HT1080 (cell line): Measurements from ENCODE around the gene MDN1. TPM values are rescaled to one million over a fixed set of nuclear protein-coding genes. Genes with fewer than 3 reads are reported as not detected.
"Not testable (repeated sequence)": the region's sequence is repeated elsewhere in the genome, so short reads cannot be mapped to it uniquely, and the experiment has no call there.

Source experiments
- DNase-seq: peaks from one replicate; pipeline ENCODE4 v3.0.0-alpha.2; 2015; ENCODE audit warnings: low read depth
- total RNA-seq: library from RNA; depleted of rRNA; stranded (reverse); fragments of >200 nt; shearing (Covaris generic); gene quantifications from 2 replicates; pipeline ENCODE4 v1.2.3, GENCODE V29; 2014

Gene MDN1
- total RNA-seq, 1 experiment from 2014 or later, result 19.8 TPM

DNA sequence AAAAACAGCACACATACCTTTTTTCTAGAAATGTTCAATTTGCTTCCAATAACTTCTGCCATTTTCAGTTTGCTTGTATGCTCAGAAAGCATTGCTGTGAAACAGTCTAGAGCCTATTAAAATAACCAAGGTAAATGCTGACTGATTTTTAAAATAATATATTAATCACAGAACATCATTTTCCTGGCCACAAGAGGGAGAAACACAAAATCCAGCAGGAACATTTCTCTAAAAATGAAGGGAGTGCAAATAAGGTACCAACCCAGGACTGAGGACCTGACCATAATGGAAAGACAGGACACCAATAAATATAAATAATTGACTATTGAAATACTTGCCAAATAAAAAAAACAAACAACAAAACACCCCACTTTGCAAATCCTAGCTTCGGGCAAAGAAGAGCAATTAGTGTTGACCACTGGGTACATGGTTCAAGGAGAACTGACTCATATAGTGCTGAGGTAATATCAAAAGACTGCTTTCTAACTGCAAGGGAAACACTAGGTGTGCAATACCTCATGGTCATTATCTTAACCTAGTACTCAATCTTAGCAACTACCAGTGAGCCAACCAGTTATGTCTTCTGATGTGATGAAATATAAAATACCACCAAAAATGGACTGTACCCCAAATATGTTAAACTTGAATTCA is 42.9 kb downstream of the MDN1 start:
- no peak for DNase-seq

DNA sequence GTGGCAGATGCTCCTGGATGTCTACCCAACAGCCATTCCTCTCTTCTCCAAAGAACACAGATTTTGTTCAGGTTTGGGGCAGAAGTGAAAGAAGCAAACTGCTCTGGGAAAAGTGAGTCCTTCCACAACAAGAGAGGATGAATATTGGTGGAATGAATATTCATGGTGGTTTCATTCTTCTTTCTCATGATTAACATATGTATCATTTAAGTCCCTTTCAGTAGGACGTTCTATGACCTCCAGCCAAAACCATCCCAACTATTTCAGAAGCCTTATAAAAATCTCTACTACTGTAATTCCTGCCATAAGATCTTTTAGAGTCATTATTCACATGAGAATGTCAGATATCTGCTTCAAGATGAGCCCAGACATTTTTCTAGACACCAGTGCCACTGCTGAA is 44.4 kb downstream of the MDN1 start:
- DNase-seq, result no peak

GRCh38 chr6:89769572-89769971 is 50.0 kb downstream of the MDN1 start:
- no peak for DNase-seq

DNA sequence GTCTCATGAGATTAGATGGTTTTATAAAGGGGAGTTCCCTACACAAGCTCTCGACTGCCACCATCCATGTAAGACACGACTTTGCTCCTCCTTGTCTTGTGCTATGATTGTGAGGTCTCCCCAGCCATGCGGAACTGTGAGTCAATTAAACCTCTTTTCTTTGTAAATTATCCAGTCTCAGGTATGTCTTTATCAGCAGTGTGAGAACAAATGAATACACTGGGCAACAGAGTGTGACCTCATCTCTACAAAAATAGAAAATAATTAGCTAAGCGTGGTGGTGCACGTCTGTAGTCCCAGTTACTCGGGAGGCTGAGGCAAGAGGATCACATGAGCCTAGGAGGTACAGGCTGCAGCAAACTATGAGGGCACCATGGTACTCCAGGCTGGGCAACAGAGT is 51.3 kb downstream of the MDN1 start:
- no peak for DNase-seq

- peak; percentile 13 for DNase-seq
Measured at GRCh38 chr6:89763550-89763949, 56.0 kb downstream of the MDN1 start.

GRCh38 chr6:89758830-89759229 is 60.8 kb downstream of the MDN1 start:
- no peak for DNase-seq

DNA sequence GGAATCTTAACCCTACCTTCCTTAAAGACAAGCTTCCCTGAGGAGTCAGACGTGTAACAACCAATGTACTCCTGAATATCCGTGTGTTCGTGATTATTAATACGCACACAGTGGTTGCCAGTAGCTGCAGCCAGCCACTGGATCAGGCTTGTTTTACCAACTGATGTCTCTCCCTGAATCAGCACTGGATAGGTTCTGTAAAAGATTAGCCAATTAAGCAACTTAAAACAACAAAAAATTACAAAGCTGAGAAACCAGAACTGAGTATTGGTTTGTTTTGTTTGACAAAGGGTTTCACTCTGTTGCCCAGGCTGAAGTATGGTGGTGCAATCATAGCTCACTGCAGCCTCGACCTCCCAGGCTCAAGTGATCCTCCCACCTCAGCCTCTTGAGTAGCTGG is 69.3 kb downstream of the MDN1 start:
- no peak for DNase-seq

- DNase-seq, result no peak
Measured at GRCh38 chr6:89749918-89750317, 69.7 kb downstream of the MDN1 start.

DNA sequence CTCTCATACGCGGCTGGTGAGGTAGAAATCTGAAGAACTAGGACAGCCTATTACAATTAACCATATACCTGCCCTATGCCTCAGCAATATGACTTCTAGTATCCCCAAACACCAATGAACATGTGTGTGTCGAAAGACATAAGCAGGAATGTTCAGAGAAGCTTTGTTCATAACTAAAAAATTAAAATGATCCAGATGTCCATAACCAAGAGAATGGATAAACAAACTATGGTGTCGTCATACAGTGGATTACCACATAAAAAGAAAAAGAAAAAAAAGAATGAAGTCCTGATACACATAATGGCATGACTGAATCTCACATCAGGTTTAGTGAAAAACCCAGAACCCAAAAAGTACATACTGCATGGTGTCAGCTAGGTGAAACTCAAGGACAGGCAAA is 73.9 kb downstream of the MDN1 start:
- DNase-seq, result no peak

DNA sequence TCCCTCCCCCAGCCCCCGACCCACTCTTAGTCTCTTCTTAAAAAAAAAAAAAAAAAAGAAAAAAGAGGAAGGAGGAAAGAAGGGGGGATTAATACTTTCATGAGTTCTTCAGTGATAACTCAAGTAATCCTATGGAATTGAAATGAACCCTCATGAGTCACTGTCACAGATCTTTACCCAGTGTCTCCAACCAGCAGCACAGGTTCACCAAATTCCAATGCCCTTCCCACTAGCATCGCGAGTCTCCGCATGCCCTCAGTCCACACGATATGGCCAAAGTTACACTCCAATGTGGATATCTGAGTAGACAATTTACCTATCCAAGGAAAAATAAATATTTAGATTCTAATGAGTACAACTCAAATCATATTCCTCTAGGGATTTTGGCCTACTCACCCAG is 74.5 kb downstream of the MDN1 start:
- no peak for DNase-seq

DNA sequence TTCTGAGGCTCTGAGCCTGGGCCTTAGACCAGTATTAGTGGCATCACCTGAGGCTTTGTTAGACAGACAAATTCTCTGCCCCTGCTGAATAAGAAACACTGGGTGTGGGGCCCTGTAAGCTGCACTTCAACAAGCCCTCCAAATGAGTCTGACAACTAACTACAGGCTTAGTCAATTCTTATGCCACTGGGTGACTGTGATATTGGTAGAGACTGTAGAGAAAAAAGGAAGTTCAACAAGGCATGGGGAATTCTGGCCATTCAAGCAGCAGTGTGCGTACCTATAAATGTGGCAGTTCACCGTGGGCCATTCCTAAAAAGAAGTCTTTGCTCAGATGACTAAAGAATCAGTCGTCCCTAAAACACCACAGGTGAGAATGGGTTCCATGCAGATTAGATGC is 82.7 kb downstream of the MDN1 start:
- no peak for DNase-seq

- DNase-seq, result peak; percentile 43
Measured at GRCh38 chr6:89734526-89734925, 85.1 kb downstream of the MDN1 start.

- DNase-seq, result no peak
Measured at GRCh38 chr6:89731924-89732567, 87.5 kb downstream of the MDN1 start.

DNA sequence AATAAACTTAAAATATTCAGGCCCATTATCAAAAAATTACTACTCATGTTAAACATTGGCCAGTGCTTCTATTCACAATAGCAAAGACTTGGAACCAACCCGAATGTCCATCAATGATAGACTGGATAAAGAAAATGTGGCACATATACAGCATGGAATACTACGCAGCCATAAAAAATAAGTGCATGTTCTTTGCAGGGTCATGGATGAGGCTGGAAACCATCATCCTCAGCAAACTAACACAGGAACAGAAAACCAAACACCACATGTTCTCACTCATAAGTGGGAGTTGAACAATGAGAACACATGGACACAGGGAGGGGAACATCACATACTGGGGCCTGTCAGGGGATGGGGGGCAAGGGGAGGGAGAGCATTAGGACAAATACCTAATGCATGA is 88.3 kb downstream of the MDN1 start:
- not testable (repeated sequence) for DNase-seq

DNA sequence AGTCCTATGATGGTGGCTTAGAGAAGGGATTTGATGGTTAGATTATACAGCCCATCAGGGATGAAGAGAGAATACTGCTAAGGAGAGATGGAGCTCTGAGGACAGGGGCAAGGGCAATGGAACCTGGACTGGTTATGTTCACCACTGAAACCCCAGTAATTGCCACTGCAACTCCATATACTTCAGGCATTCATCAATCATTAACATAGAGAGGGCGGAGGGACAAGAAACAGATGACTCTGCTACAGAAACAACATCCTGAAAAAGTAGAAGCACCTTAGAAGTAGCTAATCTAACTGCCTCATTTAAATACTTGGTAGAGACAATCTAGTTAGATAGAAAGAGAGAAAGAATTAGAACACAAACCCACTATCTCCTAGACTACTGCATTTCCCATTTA is 89.8 kb downstream of the MDN1 start:
- no peak for DNase-seq

GRCh38 chr6:89727501-89727900 is 92.1 kb downstream of the MDN1 start:
- DNase-seq, result no peak

DNA sequence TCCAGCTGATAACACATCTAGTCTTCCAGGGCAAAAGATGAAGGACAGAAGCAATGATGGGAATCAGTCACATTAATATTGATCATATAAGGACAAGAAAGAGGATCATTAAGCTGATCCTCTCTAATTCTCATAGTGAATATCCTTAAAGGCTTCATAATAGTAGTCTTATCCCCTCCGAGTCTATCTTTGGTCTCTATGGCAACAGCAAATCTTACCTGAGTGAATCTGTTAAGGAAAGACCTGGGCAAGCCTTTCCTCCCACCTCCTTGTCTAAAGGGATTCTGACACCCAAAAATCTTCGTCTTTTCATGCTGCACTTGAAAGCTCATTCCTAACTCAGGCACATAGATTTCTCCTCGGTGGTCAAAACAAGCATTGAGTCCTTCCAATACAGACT is 94.6 kb downstream of the MDN1 start:
- DNase-seq, result no peak

- no peak for DNase-seq
Measured at GRCh38 chr6:89723046-89723445, 96.5 kb downstream of the MDN1 start.

- no peak for DNase-seq
Measured at GRCh38 chr6:89716532-89716931, 103.1 kb downstream of the MDN1 start.

- no peak for DNase-seq
Measured at GRCh38 chr6:89711801-89712200, 107.8 kb downstream of the MDN1 start.

DNA sequence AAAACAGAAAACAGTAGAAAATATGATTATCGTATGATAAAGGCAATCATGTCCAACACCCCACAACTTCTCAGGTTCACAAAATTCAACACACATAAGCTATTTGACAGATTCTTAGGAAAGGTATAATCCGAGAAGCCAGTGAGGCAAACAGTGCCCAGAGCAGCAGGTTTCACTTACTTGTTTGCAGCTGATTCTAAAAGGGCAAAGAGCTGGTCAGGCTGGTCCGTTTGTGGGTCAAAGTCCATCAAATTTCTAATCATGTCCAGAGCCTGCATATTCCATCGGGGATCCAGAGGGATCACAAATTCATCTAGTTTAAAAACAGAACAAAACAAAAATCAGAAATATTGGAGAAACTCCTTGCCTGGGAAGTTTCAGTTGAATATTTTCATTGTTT is 111.3 kb downstream of the MDN1 start:
- no peak for DNase-seq

GRCh38 chr6:89707766-89708165 is 111.8 kb downstream of the MDN1 start:
- DNase-seq, result no peak

DNA sequence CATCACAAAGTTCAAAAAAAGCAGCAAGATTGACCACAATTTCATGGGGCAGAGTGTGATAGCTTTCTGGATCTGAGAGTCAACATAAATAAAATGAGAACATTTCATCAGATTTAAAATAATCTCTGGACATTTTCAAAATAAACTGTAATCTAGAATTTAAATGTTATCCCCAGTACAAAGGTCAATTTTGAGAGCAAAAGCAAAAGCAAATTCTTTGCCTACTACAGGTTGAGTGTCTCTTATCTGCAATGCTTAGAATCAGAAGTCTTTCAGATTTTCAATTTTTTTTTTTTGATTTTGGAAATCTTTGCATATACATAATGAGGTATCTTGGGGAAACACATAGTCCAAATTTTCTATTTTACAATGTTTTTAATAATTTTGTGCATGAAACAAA is 113.5 kb downstream of the MDN1 start:
- DNase-seq, result no peak

- DNase-seq, result no peak
Measured at GRCh38 chr6:89703292-89703691, 116.3 kb downstream of the MDN1 start.
